AG04449 (cell line): ENCODE data around the gene MYOM3.

ENCODE experiments used
- CTCF ChIA-PET: fragments of 350-600 bp; formaldehyde crosslinking; extraction: SDS; loops from one replicate; lab custom pipeline; 2021; ENCODE audit warnings: antibody characterized with exemption; lab: Yijun Ruan, JAX
- POLR2A ChIA-PET: fragments of 400-600, 350-600 bp; formaldehyde crosslinking; extraction: SDS; loops from one replicate; lab custom pipeline; 2020; ENCODE audit warnings: antibody characterized with exemption, inconsistent platforms; lab: Yijun Ruan, JAX
- DNase-seq: peaks from one replicate; pipeline ENCODE4 v3.0.0-alpha.2; 2010; ENCODE audit warnings: low read depth, low spot score
- H3K4me3 ChIP-seq: 2 replicates; pipeline ENCODE4 v1.5.1; 2011; ENCODE audit warnings: low read depth, mild to moderate bottlenecking, control low read depth, low read length
- CTCF ChIP-seq: IDR thresholded peaks from one replicate; pipeline ENCODE4 v1.5.1; 2011; ENCODE audit warnings: mild to moderate bottlenecking, moderate library complexity, low read length, control low read depth, inconsistent platforms; ENCODE audit not compliant: insufficient read depth; ENCODE audit errors: missing control alignments

Gene MYOM3

GRCh38 chr1:24093732-24094131 is 18.2 kb downstream of the MYOM3 start:
- DNase-seq: no peak
- H3K4me3 ChIP-seq: no peak overlapping the region
- CTCF ChIA-PET: no interaction called here
- POLR2A ChIA-PET: no interaction called here
- TF ChIP-seq CTCF: no peak

- DNase-seq: no peak
- POLR2A ChIA-PET: no interaction called here
- CTCF ChIA-PET: interaction anchor here (1.0 kb wide), 1 partner anchor 21 kb away, joined by 3 read pairs; no protein-coding TSS in a partner anchor
- no peak overlapping the region for H3K4me3 ChIP-seq
- TF ChIP-seq CTCF: no peak
Measured at GRCh38 chr1:24092979-24093378, 19.0 kb downstream of the MYOM3 start.

- DNase-seq: no peak
- ChIA-PET CTCF (interaction anchor here (1.0 kb wide), 1 partner anchor 19 kb away, joined by 5 read pairs; no protein-coding TSS in a partner anchor), POLR2A (no interaction called here)
- no peak for TF ChIP-seq CTCF
- H3K4me3 ChIP-seq: no peak overlapping the region
Measured at GRCh38 chr1:24091971-24092482, 19.9 kb downstream of the MYOM3 start.

- POLR2A ChIA-PET: no interaction called here
- CTCF ChIA-PET: interaction anchor here (1.7 kb wide), 1 partner anchor 20 kb away, joined by 7 read pairs; no protein-coding TSS in a partner anchor
- no peak overlapping the region for H3K4me3 ChIP-seq
- TF ChIP-seq CTCF: no peak
- DNase-seq: no peak
Measured at GRCh38 chr1:24090736-24091135, 21.2 kb downstream of the MYOM3 start.

- DNase-seq: no peak
- H3K4me3 ChIP-seq: no peak overlapping the region
- POLR2A ChIA-PET: no interaction called here
- TF ChIP-seq CTCF: no peak
- CTCF ChIA-PET: interaction anchor here (1.7 kb wide), 1 partner anchor 19 kb away, joined by 7 read pairs; no protein-coding TSS in a partner anchor
Measured at GRCh38 chr1:24089743-24090555, 22.0 kb downstream of the MYOM3 start.

GRCh38 chr1:24089027-24089742 is 22.8 kb downstream of the MYOM3 start:
- no peak overlapping the region for H3K4me3 ChIP-seq
- ChIA-PET CTCF (interaction anchor here (1.7 kb wide), 1 partner anchor 18 kb away, joined by 7 read pairs; no protein-coding TSS in a partner anchor), POLR2A (no interaction called here)
- DNase-seq: no peak
- no peak for TF ChIP-seq CTCF
